PFSK-1 (cell line): Measurements from ENCODE around the gene BDH1.

Experiments used
- POLR2AphosphoS5 ChIP-seq: IDR thresholded peaks from 2 replicates; pipeline ENCODE4 v1.6.1; 2012; ENCODE audit warnings: low read depth, mild to moderate bottlenecking, control low read depth, low read length, moderate library complexity
- REST ChIP-seq, 2 experiments: IDR thresholded peaks; 2 replicates each; pipeline versions ENCODE4 v1.6.1 to v1.8.0; 2011 to 2012; ENCODE audit warnings: low read depth in 2 of 2, low read length in 2 of 2, control low read depth in 1 of 2, inconsistent platforms in 1 of 2, mild to moderate bottlenecking in 1 of 2, moderate library complexity in 1 of 2; ENCODE audit not compliant: insufficient read depth in 1 of 2
- SIN3A ChIP-seq: IDR thresholded peaks from 2 replicates; pipeline ENCODE4 v1.6.1; 2012; ENCODE audit warnings: mild to moderate bottlenecking, low read length, moderate library complexity, borderline replicate concordance; ENCODE audit not compliant: insufficient read depth
- TAF1 ChIP-seq: IDR thresholded peaks from 2 replicates; pipeline ENCODE4 v1.6.1; 2012; ENCODE audit warnings: low read length, control low read depth, borderline replicate concordance; ENCODE audit not compliant: insufficient read depth

GRCh38 chr3:197478746-197479668 lies 76.8 kb downstream of the BDH1 start:
- no peak for TF ChIP-seq SIN3A
- TF ChIP-seq TAF1 = no peak
- no peak for TF ChIP-seq POLR2AphosphoS5
- no peak for TF ChIP-seq REST (IDR thresholded peaks at IDR 0.05; ENCODE audit: insufficient read depth in 1 of 2, low read depth in 2 of 2, low read length in 2 of 2)
